GM12892 (cell line): ENCODE data around the gene POTEJ.
"Not testable (repeated sequence)": the region's sequence is repeated elsewhere in the genome, so short reads cannot be mapped to it uniquely, and the experiment has no call there.

Source experiments
- POLR2A ChIP-seq: IDR thresholded peaks from 2 replicates; pipeline ENCODE4 v1.6.1; 2011; ENCODE audit warnings: low read depth, low read length, control low read depth
- POLR2AphosphoS5 ChIP-seq: IDR thresholded peaks from 2 replicates; pipeline ENCODE4 v1.6.1; 2011; ENCODE audit warnings: low read depth, low read length, control low read depth
- TAF1 ChIP-seq: IDR thresholded peaks from 2 replicates; pipeline ENCODE4 v1.6.1; 2011; ENCODE audit warnings: low read depth, mild to moderate bottlenecking, control low read depth, low read length, borderline replicate concordance

- TF ChIP-seq POLR2A, TAF1, POLR2AphosphoS5: not testable (repeated sequence)
Observed at GRCh38 chr2:130596757-130597156, 14.5 kb upstream of the POTEJ start.
